Measurements from ENCODE around the gene ARL11. TPM values are rescaled to one million over a fixed set of nuclear protein-coding genes. Genes with fewer than 3 reads are reported as not detected.

The ARL11 gene
- total RNA-seq, 1 donor: not detected

- Histone ChIP-seq H2AFZ (ENCODE audit: low read length) (peak overlapping the region; percentile 69), H3K27me3 (ENCODE audit: insufficient read depth, low read length) (no peaks in the 10 kb centered on the region)
These were observed 23.7 kb upstream of the ARL11 start for GRCh38 chr13:49604570-49604969.

GRCh38 chr13:49606747-49607648 lies 21.3 kb upstream of the ARL11 start:
- peak; percentile 91 for TF ChIP-seq CTCF (IDR thresholded peaks at IDR 0.05; ENCODE audit: extremely low read depth, low read depth, low read length)
- H3K4me3 ChIP-seq (ENCODE audit: insufficient read depth, low read length): peak overlapping the region; percentile 66
- H3K79me2 ChIP-seq (ENCODE audit: insufficient read depth, low read length): no peaks in the 10 kb centered on the region
- H3K4me2 ChIP-seq (ENCODE audit: insufficient read depth, low read length): peak overlapping the region; percentile 79
- H3K27me3 ChIP-seq (ENCODE audit: insufficient read depth, low read length): no peaks in the 10 kb centered on the region
- H3K4me1 ChIP-seq (ENCODE audit: insufficient read depth, low read length): no peaks in the 10 kb centered on the region
- no peaks in the 10 kb centered on the region for H3K36me3 ChIP-seq (ENCODE audit: insufficient read depth, low read length)
- no peaks in the 10 kb centered on the region for H3K9me3 ChIP-seq (ENCODE audit: low read depth, low read length)
- peak overlapping the region; percentile 88 for H2AFZ ChIP-seq (ENCODE audit: low read length)
- peak overlapping the region; percentile 26 for H3K27ac ChIP-seq (ENCODE audit: low read depth, low read length)
- H4K20me1 ChIP-seq (ENCODE audit: insufficient read depth, low read length): no peaks in the 10 kb centered on the region
- DNase-seq (ENCODE audit: insufficient read length, low spot score, missing footprints): peak; percentile 92

More at GRCh38 chr13:49604570-49604969, 23.7 kb upstream of the ARL11 start:
- TF ChIP-seq CTCF (IDR thresholded peaks at IDR 0.05; ENCODE audit: extremely low read depth, low read depth, low read length): no peak
- Histone ChIP-seq H3K79me2 (ENCODE audit: insufficient read depth, low read length) (no peaks in the 10 kb centered on the region), H3K27ac (ENCODE audit: low read depth, low read length) (no peak overlapping the region), H3K36me3 (ENCODE audit: insufficient read depth, low read length) (no peaks in the 10 kb centered on the region), H3K4me3 (ENCODE audit: insufficient read depth, low read length) (no peak overlapping the region), H3K4me2 (ENCODE audit: insufficient read depth, low read length) (peak overlapping the region; percentile 4), H4K20me1 (ENCODE audit: insufficient read depth, low read length) (no peaks in the 10 kb centered on the region), H3K4me1 (ENCODE audit: insufficient read depth, low read length) (no peaks in the 10 kb centered on the region), H3K9me3 (ENCODE audit: low read depth, low read length) (no peaks in the 10 kb centered on the region)
- DNase-seq (ENCODE audit: insufficient read length, low spot score, missing footprints): no peak

- Histone ChIP-seq H3K27ac (ENCODE audit: low read depth, low read length) (no peak overlapping the region), H2AFZ (ENCODE audit: low read length) (no peak overlapping the region), H3K4me2 (ENCODE audit: insufficient read depth, low read length) (no peak overlapping the region), H3K36me3 (ENCODE audit: insufficient read depth, low read length) (no peaks in the 10 kb centered on the region), H4K20me1 (ENCODE audit: insufficient read depth, low read length) (no peaks in the 10 kb centered on the region), H3K79me2 (ENCODE audit: insufficient read depth, low read length) (no peaks in the 10 kb centered on the region), H3K27me3 (ENCODE audit: insufficient read depth, low read length) (no peaks in the 10 kb centered on the region), H3K4me3 (ENCODE audit: insufficient read depth, low read length) (no peak overlapping the region), H3K9me3 (ENCODE audit: low read depth, low read length) (no peaks in the 10 kb centered on the region), H3K4me1 (ENCODE audit: insufficient read depth, low read length) (no peaks in the 10 kb centered on the region)
- no peak for TF ChIP-seq CTCF (IDR thresholded peaks at IDR 0.05; ENCODE audit: extremely low read depth, low read depth, low read length)
- no peak for DNase-seq (ENCODE audit: insufficient read length, low spot score, missing footprints)
These were observed 20.5 kb upstream of the ARL11 start for GRCh38 chr13:49607761-49608160.

GRCh38 chr13:49608651-49609331 lies 19.5 kb upstream of the ARL11 start:
- Histone ChIP-seq H3K4me1 (ENCODE audit: insufficient read depth, low read length) (no peaks in the 10 kb centered on the region), H3K9me3 (ENCODE audit: low read depth, low read length) (no peaks in the 10 kb centered on the region), H3K36me3 (ENCODE audit: insufficient read depth, low read length) (no peaks in the 10 kb centered on the region), H3K27ac (ENCODE audit: low read depth, low read length) (no peak overlapping the region), H2AFZ (ENCODE audit: low read length) (no peak overlapping the region), H3K79me2 (ENCODE audit: insufficient read depth, low read length) (no peaks in the 10 kb centered on the region), H3K27me3 (ENCODE audit: insufficient read depth, low read length) (no peaks in the 10 kb centered on the region), H4K20me1 (ENCODE audit: insufficient read depth, low read length) (no peaks in the 10 kb centered on the region), H3K4me3 (ENCODE audit: insufficient read depth, low read length) (no peak overlapping the region), H3K4me2 (ENCODE audit: insufficient read depth, low read length) (no peak overlapping the region)
- no peak for TF ChIP-seq CTCF (IDR thresholded peaks at IDR 0.05; ENCODE audit: extremely low read depth, low read depth, low read length)
- no peak for DNase-seq (ENCODE audit: insufficient read length, low spot score, missing footprints)
